Astrocyte (in vitro differentiated cells and primary cell): Measurements from ENCODE around the gene TBPL1. TPM values are rescaled to one million over a fixed set of nuclear protein-coding genes. Genes with fewer than 3 reads are reported as not detected.

Experiments
- DNase-seq: peaks from one replicate; pipeline ENCODE4 v3.0.0-alpha.2; 2010; ENCODE audit warnings: low read depth
- FAIRE-seq: peaks from 2 replicates; lab custom pipeline; 2011; peaks lifted over from hg19 to GRCh38; lab: Jason Lieb, UNC
- H2AFZ ChIP-seq: 2 replicates; pipeline ENCODE4 v1.6.0; 2012; ENCODE audit warnings: low read depth, low read length, inconsistent platforms
- H3K27ac ChIP-seq: 2 replicates; pipeline ENCODE4 v1.5.1; 2011; ENCODE audit warnings: low read depth, low read length, inconsistent platforms
- H3K27me3 ChIP-seq: 2 replicates; pipeline ENCODE4 v1.6.0; 2011; ENCODE audit warnings: low read length, inconsistent platforms; ENCODE audit not compliant: insufficient read depth
- H3K36me3 ChIP-seq: 2 replicates; pipeline ENCODE4 v1.5.1; 2011; ENCODE audit warnings: low read length, inconsistent platforms; ENCODE audit not compliant: insufficient read depth
- H3K4me1 ChIP-seq: 2 replicates; pipeline ENCODE4 v1.5.1; 2011; ENCODE audit warnings: low read length, inconsistent platforms; ENCODE audit not compliant: insufficient read depth
- H3K4me2 ChIP-seq: 2 replicates; pipeline ENCODE4 v1.6.0; 2012; ENCODE audit warnings: low read length, inconsistent platforms
- H3K4me3 ChIP-seq: 2 replicates; pipeline ENCODE4 v1.5.1; 2011; ENCODE audit warnings: low read depth, mild to moderate bottlenecking, low read length, inconsistent platforms; ENCODE audit not compliant: insufficient read depth
- H3K79me2 ChIP-seq: 2 replicates; pipeline ENCODE4 v1.6.0; 2012; ENCODE audit warnings: mild to moderate bottlenecking, low read length, inconsistent platforms; ENCODE audit not compliant: insufficient read depth
- H3K9ac ChIP-seq: 2 replicates; pipeline ENCODE4 v1.6.0; 2012; ENCODE audit warnings: mild to moderate bottlenecking, low read length, inconsistent platforms
- H3K9me3 ChIP-seq: 2 replicates; pipeline ENCODE4 v1.5.1; 2012; ENCODE audit warnings: low read depth, mild to moderate bottlenecking, low read length, inconsistent platforms; ENCODE audit not compliant: insufficient read depth
- H4K20me1 ChIP-seq: 2 replicates; pipeline ENCODE4 v1.6.0; 2012; ENCODE audit warnings: low read length, inconsistent platforms; ENCODE audit not compliant: insufficient read depth
- H3K27ac Mint-ChIP-seq: one replicate; pipeline ENCODE4 v1.8.0; 2021; ENCODE audit warnings: mild to moderate bottlenecking, mixed read lengths; ENCODE audit not compliant: unreplicated experiment
- H3K27me3 Mint-ChIP-seq: one replicate; pipeline ENCODE4 v1.8.0; 2021; ENCODE audit warnings: low read depth, mixed read lengths; ENCODE audit not compliant: unreplicated experiment
- H3K36me3 Mint-ChIP-seq: one replicate; pipeline ENCODE4 v1.8.0; 2021; ENCODE audit warnings: low read depth, mixed read lengths; ENCODE audit not compliant: unreplicated experiment
- H3K4me1 Mint-ChIP-seq: one replicate; pipeline ENCODE4 v1.8.0; 2021; ENCODE audit warnings: low read depth, mixed read lengths; ENCODE audit not compliant: unreplicated experiment
- H3K4me3 Mint-ChIP-seq: one replicate; pipeline ENCODE4 v1.8.0; 2021; ENCODE audit warnings: mild to moderate bottlenecking, moderate library complexity, mixed read lengths; ENCODE audit not compliant: unreplicated experiment
- H3K9me3 Mint-ChIP-seq: one replicate; pipeline ENCODE4 v1.8.0; 2021; ENCODE audit warnings: mild to moderate bottlenecking, mixed read lengths; ENCODE audit not compliant: unreplicated experiment
- EZH2 ChIP-seq: IDR thresholded peaks from 2 replicates; pipeline ENCODE4 v1.6.1; 2012; ENCODE audit warnings: mild to moderate bottlenecking, low read length, inconsistent platforms; ENCODE audit not compliant: insufficient read depth
- total RNA-seq: library from RNA; stranded (reverse); gene quantifications from 2 replicates; pipeline ENCODE4 v1.2.1, GENCODE V29; 2021
- TF ChIP-seq, protein P1 (sequence below): IDR thresholded peaks from 2 replicates; pipeline ENCODE4 v1.5.1; 2011; ENCODE audit warnings: low read depth, mild to moderate bottlenecking, inconsistent platforms, low read length, moderate library complexity; ENCODE audit not compliant: insufficient read depth

TBPL1 gene
- total RNA-seq, 1 donor from 2014 or later: 54.0 TPM

DNA sequence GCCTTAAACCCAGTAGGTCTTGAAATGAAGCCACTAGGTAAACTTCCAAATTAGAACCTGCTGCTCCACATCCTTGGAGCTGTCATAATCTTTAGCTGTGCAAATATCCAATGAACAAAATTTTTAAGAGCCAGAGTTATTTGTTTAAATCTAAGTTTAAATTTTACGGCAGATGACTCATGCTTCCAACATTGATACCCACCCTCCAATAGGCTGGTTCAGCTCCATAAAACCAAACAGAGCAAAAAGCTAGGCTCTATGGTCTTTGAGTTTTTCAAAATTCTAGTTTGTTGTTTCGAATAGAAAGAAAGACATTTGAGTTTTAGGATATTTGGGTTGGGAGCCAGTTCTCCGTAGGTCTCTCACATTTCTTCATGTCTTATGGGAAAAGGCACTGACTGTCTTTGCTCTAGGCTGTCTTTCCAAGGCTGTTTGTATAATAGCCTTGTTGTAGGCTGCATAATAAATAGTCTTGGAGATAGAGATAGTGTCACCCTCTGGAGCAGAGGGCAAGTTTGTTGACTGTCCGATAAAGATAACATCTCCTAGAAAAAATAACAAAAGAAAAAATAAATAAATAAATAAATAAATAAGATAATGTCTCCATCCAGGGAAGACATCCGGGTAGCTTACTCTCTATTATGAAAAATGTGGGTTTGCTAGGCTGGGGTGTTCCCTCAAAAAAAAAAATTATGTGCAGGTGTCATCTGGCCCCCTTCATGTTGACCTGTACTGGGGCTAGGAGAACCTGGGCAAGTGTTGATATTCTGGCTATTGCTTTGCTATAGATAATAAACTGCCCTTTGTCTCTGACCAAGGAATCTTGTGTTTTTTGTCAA, 62.9 kb downstream of the TBPL1 start:
- TF ChIP-seq EZH2: no peak
- TF ChIP-seq, protein P1, sequence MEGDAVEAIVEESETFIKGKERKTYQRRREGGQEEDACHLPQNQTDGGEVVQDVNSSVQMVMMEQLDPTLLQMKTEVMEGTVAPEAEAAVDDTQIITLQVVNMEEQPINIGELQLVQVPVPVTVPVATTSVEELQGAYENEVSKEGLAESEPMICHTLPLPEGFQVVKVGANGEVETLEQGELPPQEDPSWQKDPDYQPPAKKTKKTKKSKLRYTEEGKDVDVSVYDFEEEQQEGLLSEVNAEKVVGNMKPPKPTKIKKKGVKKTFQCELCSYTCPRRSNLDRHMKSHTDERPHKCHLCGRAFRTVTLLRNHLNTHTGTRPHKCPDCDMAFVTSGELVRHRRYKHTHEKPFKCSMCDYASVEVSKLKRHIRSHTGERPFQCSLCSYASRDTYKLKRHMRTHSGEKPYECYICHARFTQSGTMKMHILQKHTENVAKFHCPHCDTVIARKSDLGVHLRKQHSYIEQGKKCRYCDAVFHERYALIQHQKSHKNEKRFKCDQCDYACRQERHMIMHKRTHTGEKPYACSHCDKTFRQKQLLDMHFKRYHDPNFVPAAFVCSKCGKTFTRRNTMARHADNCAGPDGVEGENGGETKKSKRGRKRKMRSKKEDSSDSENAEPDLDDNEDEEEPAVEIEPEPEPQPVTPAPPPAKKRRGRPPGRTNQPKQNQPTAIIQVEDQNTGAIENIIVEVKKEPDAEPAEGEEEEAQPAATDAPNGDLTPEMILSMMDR: no peak
- no peak overlapping the region for H2AFZ ChIP-seq
- H3K4me3 Mint-ChIP-seq: no peak overlapping the region
- peaks cover 5% of the 10 kb centered on the region for H3K4me1 ChIP-seq
- H3K4me2 ChIP-seq: no peak overlapping the region
- H3K36me3 ChIP-seq: no peaks in the 10 kb centered on the region
- FAIRE-seq (no peak), DNase-seq (no peak)
- H3K79me2 ChIP-seq: no peaks in the 10 kb centered on the region
- H3K9me3 Mint-ChIP-seq: no peaks in the 10 kb centered on the region
- H3K27ac Mint-ChIP-seq: no peak overlapping the region
- no peaks in the 10 kb centered on the region for H3K9me3 ChIP-seq
- H4K20me1 ChIP-seq: no peaks in the 10 kb centered on the region
- H3K27me3 ChIP-seq: no peaks in the 10 kb centered on the region
- H3K27me3 Mint-ChIP-seq: no peaks in the 10 kb centered on the region
- peaks cover 3% of the 10 kb centered on the region for H3K36me3 Mint-ChIP-seq
- H3K9ac ChIP-seq: no peak overlapping the region
- H3K4me1 Mint-ChIP-seq: peaks cover 12% of the 10 kb centered on the region
- no peak overlapping the region for H3K4me3 ChIP-seq
- no peak overlapping the region for H3K27ac ChIP-seq

DNA sequence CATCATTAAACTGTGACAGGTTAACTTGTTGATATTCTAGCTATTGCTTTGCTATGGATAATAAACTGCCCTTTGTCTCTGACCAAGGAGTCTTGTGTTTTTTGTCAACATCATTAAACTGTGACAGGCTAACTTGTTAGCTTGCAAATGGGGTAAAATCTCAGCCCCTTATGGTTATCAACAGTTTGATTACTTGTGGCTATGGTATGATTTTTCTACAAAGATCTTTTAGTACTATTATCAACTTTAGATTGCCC, 63.5 kb downstream of the TBPL1 start:
- H3K9me3 Mint-ChIP-seq: no peaks in the 10 kb centered on the region
- H3K4me3 Mint-ChIP-seq: no peak overlapping the region
- H3K4me1 Mint-ChIP-seq: peaks cover 12% of the 10 kb centered on the region
- H3K27ac Mint-ChIP-seq: no peak overlapping the region
- Histone ChIP-seq H3K27ac (no peak overlapping the region), H3K9ac (no peak overlapping the region), H3K27me3 (no peaks in the 10 kb centered on the region), H3K9me3 (no peaks in the 10 kb centered on the region), H3K4me3 (no peak overlapping the region), H3K4me2 (no peak overlapping the region), H3K36me3 (no peaks in the 10 kb centered on the region), H4K20me1 (no peaks in the 10 kb centered on the region), H3K4me1 (peaks cover 5% of the 10 kb centered on the region), H3K79me2 (no peaks in the 10 kb centered on the region), H2AFZ (no peak overlapping the region)
- FAIRE-seq: no peak
- peaks cover 3% of the 10 kb centered on the region for H3K36me3 Mint-ChIP-seq
- TF ChIP-seq EZH2: no peak
- TF ChIP-seq, protein P1: no peak
- H3K27me3 Mint-ChIP-seq: no peaks in the 10 kb centered on the region
- no peak for DNase-seq

DNA sequence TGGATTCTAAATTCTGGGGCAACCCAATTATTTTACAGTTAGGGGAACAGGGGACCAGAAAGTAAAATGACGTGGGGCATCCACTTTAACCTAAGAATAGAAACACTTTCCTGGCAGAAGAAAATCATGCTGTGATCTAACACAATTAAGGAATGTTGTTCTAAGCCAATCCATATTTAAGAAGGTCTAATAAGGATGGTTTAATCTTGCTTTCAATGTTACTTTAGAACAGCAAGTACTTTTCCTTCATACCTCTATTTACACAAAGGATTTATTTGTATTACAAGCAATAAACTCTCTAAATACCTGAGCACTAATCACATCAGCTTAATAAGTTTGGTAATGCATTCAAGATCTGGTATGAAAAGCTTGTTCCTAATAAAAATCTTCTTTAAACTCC, 67.0 kb downstream of the TBPL1 start:
- no peak overlapping the region for H3K27ac Mint-ChIP-seq
- peaks cover 16% of the 10 kb centered on the region for H3K4me1 Mint-ChIP-seq
- no peak for DNase-seq
- TF ChIP-seq, protein P1: no peak
- no peak for TF ChIP-seq EZH2
- no peak overlapping the region for H3K4me2 ChIP-seq
- H3K9me3 Mint-ChIP-seq: no peaks in the 10 kb centered on the region
- no peaks in the 10 kb centered on the region for H4K20me1 ChIP-seq
- H2AFZ ChIP-seq: no peak overlapping the region
- H3K27me3 ChIP-seq: no peaks in the 10 kb centered on the region
- H3K36me3 Mint-ChIP-seq: peaks cover 3% of the 10 kb centered on the region
- no peak overlapping the region for H3K4me3 ChIP-seq
- no peak overlapping the region for H3K27ac ChIP-seq
- no peak for FAIRE-seq
- H3K79me2 ChIP-seq: no peaks in the 10 kb centered on the region
- peaks cover 5% of the 10 kb centered on the region for H3K4me1 ChIP-seq
- no peaks in the 10 kb centered on the region for H3K27me3 Mint-ChIP-seq
- H3K9ac ChIP-seq: no peak overlapping the region
- H3K9me3 ChIP-seq: no peaks in the 10 kb centered on the region
- no peaks in the 10 kb centered on the region for H3K36me3 ChIP-seq
- H3K4me3 Mint-ChIP-seq: no peak overlapping the region
